Vagina (tissue), 2 donors: ENCODE measurements around the gene CHST11.

Experiments used
- POLR2A ChIP-seq, 2 donors: fragments of 450-650 bp; IDR thresholded peaks; one replicate each; pipeline ENCODE4 v1.6.1; 2017; ENCODE audit warnings: antibody characterized with exemption in 2 of 2, mild to moderate bottlenecking in 2 of 2, moderate library complexity in 2 of 2
- TF ChIP-seq, protein P1 (sequence below), 3 experiments: fragments of 450-650 bp in 2 of 3; fragments of 200-600 bp in 1 of 3; sonication (generic) in 1 of 3; IDR thresholded peaks; one replicate each; pipeline ENCODE4 v1.5.1; 2017 to 2019; ENCODE audit warnings: antibody characterized with exemption in 3 of 3, mild to moderate bottlenecking in 2 of 3, moderate library complexity in 2 of 3

DNA sequence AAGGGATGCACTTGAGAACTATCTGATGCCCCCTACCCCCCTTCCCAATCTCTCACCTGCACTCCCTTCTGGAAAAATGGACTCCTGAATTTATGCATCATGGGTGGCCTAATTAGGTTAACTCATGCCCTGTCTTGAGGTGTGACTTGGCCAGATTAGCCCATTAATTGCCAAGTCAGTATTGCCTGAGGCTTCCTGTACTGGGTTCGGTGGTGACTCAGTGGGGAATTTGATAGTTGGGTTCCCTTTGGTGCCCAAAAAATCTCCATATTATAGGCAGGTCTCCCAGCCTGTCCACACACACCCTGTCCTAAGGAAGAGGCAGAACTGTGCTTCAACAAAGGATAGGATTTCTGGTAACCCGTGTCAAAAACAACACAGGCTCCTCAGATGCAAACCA is 146.1 kb downstream of the CHST11 start:
- TF ChIP-seq, protein P1, sequence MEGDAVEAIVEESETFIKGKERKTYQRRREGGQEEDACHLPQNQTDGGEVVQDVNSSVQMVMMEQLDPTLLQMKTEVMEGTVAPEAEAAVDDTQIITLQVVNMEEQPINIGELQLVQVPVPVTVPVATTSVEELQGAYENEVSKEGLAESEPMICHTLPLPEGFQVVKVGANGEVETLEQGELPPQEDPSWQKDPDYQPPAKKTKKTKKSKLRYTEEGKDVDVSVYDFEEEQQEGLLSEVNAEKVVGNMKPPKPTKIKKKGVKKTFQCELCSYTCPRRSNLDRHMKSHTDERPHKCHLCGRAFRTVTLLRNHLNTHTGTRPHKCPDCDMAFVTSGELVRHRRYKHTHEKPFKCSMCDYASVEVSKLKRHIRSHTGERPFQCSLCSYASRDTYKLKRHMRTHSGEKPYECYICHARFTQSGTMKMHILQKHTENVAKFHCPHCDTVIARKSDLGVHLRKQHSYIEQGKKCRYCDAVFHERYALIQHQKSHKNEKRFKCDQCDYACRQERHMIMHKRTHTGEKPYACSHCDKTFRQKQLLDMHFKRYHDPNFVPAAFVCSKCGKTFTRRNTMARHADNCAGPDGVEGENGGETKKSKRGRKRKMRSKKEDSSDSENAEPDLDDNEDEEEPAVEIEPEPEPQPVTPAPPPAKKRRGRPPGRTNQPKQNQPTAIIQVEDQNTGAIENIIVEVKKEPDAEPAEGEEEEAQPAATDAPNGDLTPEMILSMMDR (IDR thresholded peaks at IDR 0.05): no peak
- no peak for TF ChIP-seq POLR2A (IDR thresholded peaks at IDR 0.05)
